Activated naive CD4-positive, alpha-beta T cell (primary cell): ENCODE measurements around the gene TAS2R30.

Experiments used
- DNase-seq, 4 experiments: peaks; one replicate each; lab custom pipeline; 2025; lab: John Stamatoyannopoulos, UW

TAS2R30 gene, protein sequence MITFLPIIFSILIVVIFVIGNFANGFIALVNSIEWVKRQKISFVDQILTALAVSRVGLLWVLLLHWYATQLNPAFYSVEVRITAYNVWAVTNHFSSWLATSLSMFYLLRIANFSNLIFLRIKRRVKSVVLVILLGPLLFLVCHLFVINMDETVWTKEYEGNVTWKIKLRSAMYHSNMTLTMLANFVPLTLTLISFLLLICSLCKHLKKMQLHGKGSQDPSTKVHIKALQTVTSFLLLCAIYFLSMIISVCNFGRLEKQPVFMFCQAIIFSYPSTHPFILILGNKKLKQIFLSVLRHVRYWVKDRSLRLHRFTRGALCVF

DNA sequence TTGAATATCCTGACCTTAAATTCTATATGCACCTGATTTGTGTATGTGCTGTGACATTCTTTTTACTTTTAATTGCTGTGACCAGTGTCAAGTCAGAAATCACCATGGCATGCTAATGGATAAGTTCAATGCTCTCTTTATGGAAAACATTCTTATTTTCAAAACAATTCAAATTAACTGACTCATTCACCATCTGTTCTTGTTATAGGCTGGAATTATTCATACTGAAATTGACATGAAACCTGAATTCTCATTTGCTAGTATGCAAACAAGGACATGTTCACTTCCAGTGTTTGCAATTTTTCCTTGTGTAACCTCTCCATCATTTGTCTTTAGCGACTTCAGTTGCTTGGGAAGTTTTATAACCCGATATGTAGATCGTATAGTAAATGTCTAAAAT lies at the start of gene TAS2R30:
Gene TAS2R30 (minus strand): TSS at position 340 of the 400 bp plus-strand sequence. CDS start 400 bp downstream, outside the sequence.
- DNase-seq: no peak

DNA sequence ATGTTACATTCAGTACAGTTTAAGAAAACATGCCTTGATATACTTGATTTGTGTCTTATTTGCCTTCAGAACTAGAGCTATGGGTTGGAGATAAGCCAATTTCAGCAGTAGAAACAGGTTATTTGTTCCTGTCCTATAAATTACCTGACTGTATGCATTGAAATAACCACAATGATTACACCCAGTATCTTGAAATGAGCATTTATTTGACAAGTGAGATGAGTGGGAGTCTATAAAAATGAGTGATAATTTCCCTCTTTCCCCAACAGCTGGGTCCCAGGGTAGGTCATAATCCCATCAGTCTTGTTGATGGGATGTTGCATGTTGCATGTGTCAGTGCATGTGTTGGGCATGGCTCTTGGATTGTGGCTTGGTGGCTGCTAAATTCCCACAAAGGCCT lies 48.6 kb upstream of the TAS2R30 start:
- no peak for DNase-seq

DNA sequence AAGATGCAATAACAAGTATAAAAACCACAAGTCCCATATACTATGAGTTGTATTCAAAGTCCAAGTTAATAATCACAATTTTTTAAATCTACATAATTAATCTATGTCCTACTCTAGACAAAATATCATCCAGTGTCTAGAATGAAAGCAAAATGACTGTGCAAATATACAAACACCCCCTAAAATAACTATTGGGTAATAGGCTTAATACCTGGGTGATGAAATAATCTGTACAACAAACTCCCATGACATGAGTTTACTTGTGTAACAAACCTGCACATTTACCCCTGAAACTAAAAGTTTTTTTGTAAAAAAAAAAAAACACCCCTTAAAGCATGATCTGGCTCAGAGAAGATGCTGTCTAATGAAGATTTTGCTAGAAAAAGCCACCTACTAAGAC lies 48.1 kb upstream of the TAS2R30 start:
- DNase-seq: no peak

DNA sequence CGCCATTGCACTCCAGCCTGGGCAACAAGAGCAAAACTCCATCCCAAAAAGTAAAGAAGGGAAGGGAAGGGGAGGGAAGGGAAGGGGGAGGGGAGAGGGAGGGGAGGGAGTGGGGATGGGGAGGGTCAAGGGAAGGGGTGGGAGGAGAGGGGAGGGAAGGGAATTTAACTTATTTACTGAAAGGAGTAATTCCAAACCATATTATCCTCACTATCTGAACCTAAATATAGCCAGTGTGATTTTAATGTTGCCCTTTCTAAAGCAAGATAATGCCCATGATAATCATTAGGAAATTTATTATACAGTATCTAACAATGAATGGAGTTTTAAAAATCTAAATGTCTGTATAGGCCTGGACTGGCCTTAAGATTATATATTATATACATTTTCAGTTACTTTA lies 43.8 kb upstream of the TAS2R30 start:
- no peak for DNase-seq

DNA sequence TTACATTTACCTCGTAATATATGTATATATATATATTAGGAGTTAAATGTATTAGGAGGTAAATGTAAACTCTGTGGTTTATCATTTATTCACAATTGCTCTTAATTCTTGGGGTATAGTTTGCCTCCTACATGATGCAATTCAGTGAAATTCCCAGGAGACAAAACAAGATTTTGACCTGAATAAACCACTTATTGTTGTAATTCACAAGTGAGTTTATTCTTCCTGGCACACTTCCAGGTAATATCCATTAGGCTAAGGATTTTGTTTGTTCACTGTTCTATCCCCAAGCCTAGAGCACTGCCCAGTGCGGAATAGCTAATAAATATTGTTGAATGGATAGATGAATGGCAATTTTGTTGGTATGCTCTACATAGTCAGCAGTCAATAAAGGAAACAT lies 39.6 kb upstream of the TAS2R30 start:
- DNase-seq: no peak

DNA sequence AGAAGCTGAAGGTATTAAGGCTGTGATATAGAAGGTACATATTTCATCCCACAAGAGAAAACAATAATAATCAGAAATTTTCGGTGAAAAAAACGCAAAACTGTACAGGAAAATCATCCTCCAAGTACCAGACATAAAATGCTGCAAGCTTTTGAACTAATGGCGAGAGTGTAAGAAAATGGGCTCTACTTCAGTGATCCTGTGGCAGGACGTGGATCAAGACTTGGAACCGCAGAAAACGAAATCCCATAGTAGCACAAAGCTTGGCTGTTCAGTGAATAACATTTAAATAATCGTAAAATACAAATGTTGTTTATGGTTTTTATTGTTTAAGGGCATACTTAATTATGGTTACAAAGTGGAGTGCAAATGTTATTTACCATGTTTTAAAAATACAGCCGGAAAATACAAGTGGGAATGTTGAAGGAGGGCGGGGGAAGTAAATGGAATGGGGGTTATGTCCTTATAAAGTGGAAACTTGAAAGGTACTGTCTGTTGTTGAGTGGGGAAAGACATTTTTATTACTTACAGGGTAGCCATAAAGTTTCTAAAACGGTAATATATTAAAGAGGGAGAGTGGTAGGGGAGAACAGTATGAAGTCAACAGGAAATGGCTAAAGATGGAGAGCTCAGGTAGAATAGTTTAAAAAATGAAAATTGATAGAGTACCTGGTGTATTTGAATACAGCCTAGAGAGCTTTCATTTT lies 37.7 kb upstream of the TAS2R30 start:
- no peak for DNase-seq

DNA sequence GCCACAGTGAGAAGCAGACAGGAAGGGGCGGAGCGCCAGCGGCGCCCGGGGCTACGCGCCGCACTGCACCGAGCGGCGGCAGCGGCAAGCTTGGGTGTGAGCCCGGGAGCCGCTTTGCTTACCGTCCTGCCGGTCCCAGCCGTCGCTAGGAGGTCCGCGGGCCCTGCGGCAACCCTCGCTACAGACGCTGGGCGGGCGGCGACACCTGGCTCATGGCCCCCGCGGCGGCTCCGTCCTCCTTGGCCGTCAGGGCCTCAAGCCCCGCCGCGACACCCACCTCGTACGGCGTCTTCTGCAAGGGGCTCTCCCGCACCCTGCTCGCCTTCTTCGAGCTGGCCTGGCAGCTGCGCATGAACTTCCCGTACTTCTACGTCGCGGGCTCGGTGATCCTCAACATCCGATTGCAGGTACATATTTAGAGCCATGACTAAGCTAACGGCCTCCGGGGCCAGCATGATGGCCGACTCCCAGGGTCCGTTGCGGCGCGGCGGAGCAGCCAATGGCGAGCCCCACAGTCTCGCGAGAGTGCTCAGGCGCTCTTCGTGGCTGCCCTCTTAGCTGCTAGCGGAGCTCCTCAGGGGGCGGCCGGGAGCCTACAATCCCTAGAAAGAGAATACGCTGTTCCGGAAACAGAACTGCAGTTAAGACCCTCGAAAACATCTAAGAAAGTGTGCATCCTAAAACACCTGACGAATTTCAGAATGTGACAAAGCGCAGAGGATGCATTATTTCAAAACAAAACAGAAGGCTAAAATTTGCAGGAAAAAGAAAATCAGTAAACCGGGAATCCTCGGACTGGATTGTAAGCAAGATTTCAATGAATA lies 36.9 kb upstream of the TAS2R30 start, which contains the start of gene SMIM10L1:
Gene SMIM10L1 (plus strand): TSS at position 50 of the 824 bp plus-strand sequence. CDS start 163 bp downstream, at position 213.
- peak; percentile 60 to 82 (median 68) for DNase-seq

DNA sequence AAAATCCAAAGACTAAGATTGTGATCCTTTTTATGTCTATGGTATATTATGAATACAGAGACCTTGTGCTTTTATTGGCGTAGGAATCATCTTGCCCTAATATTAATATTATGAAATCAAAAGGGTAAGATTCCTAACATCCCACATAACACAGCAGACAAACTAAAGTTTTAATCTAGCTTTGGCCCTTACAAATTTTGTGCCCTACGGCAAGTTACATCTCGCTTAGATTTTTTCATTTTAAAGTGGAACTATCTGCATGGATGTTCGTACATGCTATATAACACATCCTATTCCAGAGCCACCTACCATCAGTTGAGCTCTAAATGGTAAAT lies 36.3 kb upstream of the TAS2R30 start:
- DNase-seq: no peak

DNA sequence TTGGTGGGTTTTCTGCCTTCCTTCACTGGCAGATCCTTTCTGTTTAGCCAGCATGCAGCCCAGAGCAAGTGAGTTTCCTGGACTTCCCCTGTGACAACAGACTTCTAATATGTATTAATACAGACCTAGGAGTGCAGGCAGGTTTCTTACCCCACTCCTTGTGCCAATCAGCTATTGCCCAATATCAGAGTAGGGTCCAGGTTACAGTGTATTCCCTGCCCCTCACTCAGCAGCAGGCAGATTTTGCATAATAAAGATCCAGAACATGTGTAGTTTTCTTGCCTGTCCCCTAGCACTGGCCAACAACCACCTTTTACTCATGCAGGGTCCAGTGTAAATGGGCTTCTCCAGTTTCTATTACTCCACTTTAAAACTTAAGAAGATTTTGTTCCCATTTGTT lies 31.9 kb upstream of the TAS2R30 start:
- DNase-seq: no peak

DNA sequence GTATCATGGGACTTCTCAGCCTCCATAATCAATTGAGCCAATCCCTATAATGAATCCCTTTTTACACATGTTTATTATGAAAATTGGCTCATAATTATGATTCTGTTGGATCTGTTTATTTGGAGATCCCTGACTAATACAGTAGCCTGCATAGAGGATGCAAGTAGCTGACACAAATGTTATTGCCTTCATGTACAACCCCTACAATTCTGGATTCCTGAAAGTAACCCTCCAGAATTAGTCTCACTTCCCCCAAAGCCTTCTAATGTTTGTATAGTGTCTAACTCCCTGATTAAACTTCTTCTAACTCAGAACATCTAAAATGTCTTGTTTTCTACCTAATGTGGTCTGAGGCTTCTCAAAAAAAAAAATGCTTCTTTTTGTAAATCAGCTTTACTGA lies 29.9 kb upstream of the TAS2R30 start:
- DNase-seq: no peak

DNA sequence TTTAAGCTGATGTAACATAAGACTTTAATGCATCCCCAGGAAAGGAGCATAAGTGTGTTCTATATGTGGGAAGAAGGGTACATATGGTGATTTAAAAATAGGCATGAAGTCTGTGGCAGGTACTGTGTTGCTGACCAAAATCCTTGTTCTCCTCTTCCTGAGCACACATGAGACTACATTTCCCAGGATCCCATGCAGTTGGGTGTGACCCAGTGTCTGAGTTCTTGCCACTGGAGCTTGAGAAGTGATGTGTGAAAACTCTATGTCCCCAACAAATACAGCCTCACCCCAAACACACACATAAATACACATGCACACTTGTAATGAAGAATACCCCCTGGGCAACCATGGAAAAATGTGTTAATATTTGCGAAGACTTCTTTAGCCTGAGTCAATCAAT lies 28.1 kb upstream of the TAS2R30 start:
- no peak for DNase-seq

DNA sequence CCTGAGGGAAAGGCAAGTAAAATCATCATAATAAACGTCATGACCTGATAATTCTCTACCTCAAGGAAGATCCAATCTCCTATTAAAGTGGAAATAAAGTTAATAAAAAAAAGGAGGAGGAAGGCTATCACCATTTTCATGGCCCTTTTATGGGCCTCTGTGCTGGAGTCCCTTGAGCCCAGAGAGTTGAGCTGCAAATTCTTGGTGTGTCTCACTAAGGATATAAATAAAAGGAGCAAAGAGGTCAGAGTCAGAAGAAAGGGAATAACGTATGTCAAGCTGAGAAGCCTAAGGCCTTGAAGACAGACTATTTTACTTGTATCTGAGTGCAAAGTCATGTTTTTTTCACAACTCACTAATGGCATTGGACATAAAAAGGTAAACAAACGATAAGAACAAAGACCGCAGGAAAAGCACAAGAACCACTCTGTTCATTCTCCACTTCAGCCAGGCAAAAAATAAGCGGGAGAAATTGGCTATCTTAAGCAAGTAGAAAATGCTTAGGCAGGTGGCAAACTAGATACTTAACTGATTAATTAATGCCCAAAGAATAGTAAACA lies 24.5 kb upstream of the TAS2R30 start:
- DNase-seq: no peak

DNA sequence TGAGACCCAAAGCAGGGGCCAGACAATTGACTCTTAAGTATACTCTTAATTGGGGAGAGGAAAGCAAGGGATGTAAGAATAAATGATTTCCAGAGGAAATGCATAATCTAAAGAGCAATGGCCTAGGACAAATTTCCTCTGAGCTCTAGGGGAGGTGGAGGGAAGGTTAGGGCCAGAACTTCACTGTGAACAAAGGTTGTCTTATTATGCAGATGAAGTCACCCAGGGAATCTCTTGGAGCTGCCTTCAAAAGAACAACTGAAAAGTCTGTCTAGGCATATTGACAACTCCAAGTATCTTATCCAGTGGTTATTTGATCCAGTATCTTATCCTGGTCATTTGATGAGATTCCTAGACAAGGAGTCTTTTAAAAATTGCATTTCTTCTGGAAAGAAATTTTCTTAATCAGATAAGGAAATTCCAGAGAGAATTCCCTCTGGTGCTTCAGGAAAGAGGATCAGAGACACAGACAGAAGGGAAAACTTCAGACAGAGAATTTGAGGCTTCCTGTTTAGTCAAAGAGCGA lies 20.0 kb upstream of the TAS2R30 start:
- no peak for DNase-seq

DNA sequence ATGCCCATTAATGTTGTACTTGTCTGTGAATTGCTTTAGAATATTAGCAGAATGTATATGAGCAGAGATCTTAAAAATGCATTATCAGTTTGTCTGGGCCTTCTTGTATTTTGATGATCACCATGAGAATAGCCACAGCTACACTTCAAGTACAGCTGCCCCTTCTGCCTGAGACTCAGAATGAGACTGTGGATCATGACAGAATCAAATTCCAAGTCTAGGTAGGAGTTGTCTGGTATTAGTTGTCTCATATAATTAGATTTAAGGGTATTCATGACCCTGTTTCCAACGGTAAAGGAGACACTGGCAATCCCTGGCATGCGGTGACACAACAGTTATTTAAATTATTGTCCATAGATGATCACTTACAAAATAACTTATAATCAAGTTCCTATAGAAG lies 18.3 kb upstream of the TAS2R30 start:
- DNase-seq: no peak

DNA sequence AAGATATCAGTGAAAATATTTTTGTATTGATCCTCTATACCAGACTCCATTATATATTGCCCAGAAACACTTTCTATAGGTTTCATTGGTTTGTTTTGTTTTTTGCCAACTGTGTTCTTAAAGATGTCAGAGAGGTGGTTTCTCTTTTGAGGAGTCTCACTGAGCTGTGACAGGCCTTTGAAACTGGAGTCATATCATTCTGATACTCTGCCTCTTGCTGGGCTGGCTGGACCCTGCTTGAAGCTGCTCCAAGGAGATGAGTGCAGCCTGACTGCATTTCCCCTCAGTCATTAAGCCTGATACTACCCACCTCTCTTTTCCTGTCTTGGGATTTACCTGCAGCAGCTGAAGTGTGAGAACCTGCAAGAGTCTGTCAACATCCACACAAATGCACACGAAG lies 16.4 kb upstream of the TAS2R30 start:
- DNase-seq: no peak

DNA sequence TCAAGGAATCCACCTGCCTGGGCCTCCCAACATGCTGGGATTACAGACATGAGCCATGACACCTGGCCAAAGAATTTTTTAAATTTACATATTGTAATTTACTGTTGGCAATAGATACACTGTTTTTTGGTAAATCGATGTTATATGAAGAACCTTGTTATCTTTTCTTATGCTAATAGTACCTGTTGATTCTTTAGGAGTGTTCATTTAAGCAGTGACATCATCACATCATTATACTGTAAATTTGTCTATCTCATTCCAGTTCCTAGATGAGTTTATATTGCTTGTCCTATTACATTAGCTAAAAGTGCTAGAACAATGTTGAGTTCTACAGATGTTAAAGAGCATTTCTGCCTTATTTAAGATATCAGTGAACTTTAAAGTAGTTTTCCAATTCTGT lies 13.0 kb upstream of the TAS2R30 start:
- DNase-seq: no peak

DNA sequence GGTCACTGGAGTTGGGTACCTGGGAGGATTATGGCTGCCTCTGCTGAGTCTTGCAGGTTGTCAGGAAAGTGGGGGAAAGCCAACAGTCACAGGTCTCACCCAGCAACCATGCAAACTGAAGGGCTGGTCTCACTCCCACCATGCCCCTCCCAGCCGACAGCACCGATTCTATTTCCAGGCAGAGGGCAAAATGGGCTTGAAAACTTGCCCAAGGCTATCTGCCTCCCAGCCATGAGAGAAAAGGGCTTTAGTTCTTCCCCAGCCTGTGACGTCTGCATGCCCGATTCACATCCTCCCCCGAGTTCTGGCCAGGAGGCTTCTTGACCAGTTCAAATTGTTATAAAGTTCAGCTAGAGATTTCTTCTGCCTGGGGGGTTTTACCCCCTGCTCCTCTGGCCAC lies 9.9 kb upstream of the TAS2R30 start:
- no peak for DNase-seq

DNA sequence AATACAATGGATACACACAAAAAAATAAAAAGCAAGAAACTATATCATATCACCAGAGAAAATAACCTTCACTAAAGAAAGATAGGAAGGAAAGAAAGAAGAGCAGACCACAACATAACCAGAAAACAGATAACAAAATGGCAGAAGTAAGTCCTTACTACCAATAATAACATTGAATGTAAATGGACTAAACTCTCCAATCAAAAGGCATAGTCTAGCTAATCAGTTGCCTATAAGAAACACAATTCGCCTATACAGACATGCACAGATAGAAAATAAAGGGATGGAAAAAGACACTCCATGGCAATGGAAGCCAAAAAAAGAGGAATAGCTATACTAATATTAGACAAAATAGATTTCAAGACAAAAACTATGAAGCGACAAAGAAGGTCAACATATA lies 8.9 kb upstream of the TAS2R30 start:
- no peak for DNase-seq

DNA sequence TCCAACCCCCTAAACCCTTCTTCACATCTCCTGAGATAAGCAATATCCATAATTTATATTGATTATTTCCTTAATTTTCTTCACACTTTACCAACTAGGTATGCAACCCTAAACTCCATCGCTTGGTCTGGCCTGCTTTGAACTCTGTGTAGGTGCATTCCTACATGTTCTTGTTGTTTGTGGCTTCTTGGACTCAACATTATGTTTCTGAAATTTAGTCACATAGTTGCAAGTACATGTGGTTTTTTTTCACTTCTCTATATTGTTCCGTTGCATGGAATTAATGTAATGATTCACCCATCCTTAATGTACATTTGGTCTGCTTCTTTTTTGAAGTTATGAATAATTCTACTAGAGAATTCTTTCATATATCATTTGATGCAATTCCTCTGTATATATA lies 1.6 kb upstream of the TAS2R30 start:
- no peak for DNase-seq

DNA sequence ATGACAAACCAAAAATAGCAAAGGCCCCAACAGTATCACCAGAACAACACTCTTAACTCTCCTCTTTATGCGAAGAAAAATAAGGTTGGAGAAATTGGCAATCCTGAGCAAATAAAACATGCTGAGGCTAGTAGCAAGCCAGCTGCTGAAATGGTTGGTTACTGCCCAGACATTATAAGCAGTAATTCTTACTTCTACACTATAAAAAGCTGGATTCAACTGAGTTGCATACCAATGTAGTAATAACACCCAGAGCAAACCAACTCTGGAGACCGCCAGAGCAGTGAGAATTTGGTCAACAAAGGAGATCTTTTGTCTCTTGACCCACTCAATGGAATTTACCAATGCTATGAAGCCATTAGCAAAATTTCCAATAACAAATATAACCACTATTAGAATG lies 628 bp downstream of the TAS2R30 start:
- no peak for DNase-seq

DNA sequence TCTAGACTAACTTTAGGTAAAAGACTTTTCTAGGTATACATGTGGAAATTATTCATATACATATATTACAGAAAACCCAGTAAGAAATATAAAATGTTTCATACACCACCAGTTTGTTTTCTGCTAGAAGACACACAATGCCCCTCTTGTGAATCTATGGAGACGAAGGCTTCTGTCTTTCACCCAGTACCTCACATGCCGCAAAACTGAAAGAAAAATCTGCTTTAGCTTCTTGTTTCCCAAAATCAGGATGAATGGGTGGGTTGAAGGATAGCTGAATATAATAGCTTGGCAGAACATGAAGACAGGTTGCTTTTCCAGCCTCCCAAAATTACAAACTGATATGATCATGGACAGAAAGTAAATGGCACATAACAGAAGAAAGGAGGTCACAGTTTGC lies 1.3 kb downstream of the TAS2R30 start:
- no peak for DNase-seq

DNA sequence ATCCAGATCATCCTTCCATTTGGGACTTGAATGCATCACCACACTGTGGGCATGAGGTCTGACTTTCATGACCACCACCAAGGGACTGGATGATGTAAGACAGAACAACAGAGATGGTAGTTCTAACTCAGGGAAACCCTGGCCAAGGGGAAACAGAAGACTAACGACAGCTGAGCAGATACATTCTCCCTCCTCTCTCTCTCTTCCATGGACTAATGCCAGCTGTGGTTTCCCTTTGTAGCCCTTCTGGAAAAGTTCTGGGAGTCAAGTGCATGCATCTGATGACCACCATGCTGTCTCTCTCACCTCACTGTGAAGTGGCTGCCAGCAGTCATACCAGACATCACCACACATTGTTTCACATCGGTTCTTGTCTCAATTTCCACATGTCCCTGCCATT lies 3.4 kb downstream of the TAS2R30 start:
- DNase-seq: no peak
